Mesenteric fat pad (tissue), 1 donor: ENCODE measurements around the gene SDHAF4. TPM values are rescaled to one million over a fixed set of nuclear protein-coding genes. Genes with fewer than 3 reads are reported as not detected.
"Not testable (repeated sequence)": the region's sequence is repeated elsewhere in the genome, so short reads cannot be mapped to it uniquely, and the experiment has no call there.

ENCODE experiments used
- DNase-seq: peaks from one replicate; pipeline ENCODE4 v3.0.0-alpha.2; 2020; ENCODE audit warnings: low spot score
- total RNA-seq: library from RNA; stranded (reverse); fragmentation: NEBNext Ultra II Directional; extraction: Animal tissue kit (Norgen Biotek cat#: 25700); gene quantifications from one replicate; pipeline ENCODE4 v1.2.1, GENCODE V29; 2021
- donor health status: DM: yes; HTN: yes; CAD: no.

Gene SDHAF4
- total RNA-seq, 1 donor from 2014 or later, result 10.5 TPM

DNA sequence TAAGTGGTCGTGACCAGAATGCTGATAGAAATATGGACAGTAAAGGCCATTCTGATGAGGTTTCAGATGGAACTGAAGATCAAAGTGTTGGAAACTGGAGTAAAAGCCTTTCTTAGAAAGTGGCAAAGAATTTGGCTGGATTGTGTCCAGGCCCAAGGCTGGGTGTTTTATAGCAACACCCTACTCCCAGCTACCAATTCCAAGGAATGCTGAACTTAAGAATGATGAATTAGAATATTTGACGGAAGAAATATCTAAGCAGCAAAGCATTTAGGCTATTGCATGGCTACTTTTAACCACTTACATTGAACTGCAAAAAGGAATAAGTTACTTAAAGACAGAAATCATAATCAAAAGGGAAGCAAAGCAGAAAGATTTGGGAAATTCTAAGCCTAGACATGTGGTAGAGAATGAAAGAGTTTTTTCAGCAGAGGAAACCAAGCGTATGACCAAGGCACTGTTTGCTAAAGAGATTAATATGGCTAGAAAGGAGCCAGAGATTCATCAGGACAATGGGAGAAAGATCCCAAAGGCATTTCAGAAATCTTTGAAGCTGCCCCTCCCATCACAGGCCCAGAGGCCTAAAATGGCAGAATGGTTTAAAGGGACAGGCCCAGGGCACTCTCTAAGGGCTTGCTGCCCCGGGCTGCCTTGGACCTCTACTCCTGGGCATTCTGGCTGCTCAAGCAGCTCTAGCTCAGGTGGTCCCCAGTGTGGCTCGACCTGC is 25.8 kb downstream of the SDHAF4 start:
- DNase-seq, result no peak

DNA sequence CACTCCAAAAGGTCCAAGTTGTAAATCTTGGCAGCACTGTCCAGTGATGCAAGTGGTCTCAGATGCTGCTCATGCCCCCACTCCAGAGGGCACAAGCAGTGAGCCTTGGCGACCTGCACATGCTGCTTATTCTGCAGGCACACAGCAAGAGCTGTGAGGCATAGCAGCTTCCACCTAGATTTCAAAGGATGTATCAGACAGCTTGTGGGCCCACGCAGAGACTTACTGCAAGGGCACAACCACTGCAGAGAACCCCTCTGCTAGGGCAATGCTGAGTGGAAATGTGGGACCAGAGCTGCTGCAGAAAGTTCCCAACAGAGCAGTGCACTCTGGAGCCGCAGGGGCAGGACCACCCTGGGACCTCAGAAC is 26.4 kb downstream of the SDHAF4 start:
- no peak for DNase-seq

DNA sequence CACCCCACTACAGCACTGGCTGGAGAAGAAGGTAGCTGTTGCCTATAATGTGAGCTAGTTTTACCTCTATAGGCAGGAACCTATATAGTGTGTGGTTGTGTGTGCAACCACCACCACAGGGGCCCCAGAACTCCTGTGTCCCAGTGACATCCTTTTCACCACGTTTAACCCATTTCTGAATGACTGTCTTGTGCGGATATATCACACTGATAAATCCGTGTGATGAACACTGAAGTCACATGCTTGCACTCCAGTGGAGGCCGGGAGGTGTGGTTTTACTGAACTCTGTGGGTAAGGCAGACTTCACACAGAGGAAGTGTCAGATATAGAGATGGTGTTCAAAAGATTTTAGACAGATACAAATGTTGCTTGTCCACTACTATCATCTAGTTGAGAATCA is 32.5 kb downstream of the SDHAF4 start:
- DNase-seq, result no peak

DNA sequence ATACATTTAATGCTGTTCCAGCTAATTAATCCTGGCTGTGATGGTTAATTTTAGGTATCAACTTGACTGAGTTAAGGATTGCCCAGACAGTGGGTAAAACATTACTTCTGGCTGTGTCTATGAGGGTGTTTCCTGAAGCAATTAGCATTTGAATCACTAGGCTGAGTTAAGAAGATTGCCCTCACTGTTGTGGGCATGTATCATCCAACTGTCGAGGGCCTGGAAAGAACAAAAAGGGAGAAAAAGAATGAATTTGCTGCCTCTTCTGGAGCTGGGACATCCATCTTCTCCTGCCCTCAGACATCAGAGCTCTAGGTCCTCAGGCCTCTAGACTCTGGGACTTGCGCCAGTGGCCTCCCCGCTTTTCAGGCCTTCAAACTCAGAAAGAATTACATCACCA is 34.3 kb downstream of the SDHAF4 start:
- no peak for DNase-seq

DNA sequence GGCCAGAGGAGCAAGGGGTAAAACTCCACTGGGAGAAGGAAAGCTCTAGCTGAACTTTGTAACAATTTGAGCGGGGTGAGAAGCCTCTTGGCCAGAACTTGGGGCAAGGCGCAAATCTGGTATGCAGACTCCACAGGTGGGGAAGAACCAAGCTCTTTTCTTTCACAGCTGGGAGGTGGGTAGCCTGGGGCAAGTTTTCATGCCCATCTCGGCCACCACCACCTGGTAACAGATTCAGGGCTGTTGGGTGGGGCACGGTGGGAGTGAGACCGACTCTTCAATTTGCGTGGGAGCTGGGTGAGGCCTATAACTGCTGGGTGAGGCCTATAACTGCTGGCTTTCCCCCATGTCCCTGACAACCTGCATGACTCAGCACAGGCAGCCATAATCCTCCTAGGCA is 37.5 kb downstream of the SDHAF4 start:
- DNase-seq, result no peak

DNA sequence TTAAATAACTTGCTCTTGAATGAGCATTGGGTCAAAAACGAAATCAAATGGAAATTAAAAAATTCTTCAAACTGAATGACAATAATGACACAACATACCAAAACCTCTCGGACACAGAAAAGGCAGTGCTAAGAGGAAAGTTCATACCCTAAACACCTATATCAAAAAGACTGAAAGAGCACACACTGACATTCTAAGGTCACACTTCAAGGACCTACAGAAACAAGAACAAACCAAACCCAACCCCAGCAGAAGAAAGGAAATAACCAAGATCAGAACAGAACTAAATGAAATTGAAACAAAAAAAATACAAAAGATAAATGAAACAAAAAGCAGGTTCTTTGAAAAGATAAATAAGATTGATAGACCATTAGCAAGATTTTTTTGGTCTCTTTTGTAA is 40.6 kb downstream of the SDHAF4 start:
- not testable (repeated sequence) for DNase-seq

DNA sequence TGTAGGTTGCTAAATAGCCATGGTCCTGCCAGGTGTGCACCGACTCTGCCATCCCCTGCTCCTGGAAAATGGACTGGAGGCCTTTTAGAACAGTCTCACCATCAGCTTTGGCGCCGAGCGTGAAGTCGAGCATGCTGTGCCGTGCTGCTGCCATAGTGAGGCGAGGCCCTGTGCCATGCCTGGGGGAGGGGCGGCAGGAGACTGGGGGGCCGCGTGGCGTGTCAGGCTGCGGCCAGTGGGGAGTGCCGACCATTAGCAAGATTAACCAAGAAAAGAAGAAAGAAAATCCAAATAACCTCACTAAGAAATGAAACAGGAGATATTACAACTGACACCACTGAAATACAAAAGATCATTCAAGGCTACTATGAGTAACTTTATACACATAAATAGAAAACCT is 42.5 kb downstream of the SDHAF4 start:
- not testable (repeated sequence) for DNase-seq

DNA sequence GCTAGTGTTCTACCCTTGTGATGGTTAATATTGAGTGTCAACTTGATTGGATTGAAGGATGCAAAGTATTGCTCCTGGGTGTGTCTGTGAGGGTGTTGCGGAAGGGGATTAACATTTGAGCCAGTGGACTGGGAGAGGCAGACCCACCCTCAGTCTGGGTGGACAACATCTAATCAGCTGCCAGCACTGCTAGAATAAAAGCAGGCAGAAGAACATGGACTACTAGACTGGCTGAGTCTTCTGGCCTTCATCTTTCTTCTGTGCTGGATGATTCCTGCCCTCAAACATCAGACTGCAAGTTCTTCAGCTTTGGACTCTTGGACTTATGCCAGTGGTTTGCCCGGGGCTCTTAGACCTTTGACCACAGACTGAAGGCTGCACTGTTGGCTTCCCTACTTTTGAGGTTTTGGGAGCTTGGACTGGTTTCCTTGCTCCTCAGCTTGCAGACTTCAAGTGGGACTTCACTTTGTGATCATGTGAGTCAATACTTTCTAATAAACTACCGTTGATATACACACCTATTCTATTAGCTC is 50.1 kb downstream of the SDHAF4 start:
- DNase-seq, result no peak

DNA sequence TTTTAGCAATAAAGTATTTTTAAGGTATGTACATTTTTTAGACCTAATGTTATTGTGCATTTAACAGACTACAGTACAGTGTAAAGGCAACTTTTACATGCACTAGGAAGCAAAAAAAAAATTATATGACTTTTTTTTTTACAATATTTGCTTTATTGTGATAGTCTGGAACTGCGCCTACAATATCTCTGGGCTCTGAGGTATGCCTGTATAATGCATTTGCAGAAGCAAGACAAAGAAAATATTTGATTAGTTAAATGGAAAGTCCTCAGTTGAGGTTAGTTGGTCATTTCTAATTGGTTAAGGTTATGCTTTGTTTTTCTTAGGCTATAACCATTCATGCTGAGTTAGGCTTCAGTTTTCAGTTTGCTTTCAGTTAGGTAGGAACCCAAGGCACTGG is 54.0 kb downstream of the SDHAF4 start:
- no peak for DNase-seq

DNA sequence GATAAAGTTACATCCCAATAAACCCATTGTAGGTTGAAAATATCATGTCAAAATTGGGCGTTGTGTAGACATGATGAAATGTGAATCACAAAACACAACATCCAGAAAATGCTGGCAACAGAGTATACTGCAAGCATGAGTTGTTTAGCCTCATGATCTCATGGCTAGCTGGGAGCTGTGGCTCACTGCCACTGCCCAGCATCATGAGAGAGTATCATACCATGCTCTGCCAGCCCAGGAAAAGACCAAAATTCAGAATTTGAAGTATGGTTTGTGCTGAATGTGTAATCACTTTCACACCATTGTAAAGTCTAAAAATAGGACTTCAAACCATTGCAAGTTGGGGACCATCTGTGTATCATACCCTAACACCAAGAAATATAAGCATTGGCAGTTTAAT is 55.7 kb downstream of the SDHAF4 start:
- DNase-seq, result no peak

DNA sequence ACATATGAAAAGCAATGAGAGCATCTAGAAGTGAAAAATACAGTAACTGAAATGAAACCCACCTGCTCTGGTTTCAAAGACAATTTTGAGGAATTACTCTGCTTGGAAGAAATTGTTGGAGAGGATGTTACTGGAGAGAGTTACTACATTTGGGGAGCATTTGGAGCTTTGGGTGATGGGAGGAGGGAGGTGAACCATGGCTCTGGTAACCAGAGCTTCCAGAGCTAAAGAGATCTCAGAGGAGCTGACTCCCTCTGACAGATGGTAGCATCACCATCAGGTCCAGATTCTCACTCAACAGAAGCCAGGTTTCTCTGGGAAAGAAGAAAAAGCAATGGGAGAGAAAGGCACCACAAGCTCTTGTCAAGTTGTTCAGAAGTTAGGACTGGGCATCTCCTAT is 58.7 kb downstream of the SDHAF4 start:
- no peak for DNase-seq

DNA sequence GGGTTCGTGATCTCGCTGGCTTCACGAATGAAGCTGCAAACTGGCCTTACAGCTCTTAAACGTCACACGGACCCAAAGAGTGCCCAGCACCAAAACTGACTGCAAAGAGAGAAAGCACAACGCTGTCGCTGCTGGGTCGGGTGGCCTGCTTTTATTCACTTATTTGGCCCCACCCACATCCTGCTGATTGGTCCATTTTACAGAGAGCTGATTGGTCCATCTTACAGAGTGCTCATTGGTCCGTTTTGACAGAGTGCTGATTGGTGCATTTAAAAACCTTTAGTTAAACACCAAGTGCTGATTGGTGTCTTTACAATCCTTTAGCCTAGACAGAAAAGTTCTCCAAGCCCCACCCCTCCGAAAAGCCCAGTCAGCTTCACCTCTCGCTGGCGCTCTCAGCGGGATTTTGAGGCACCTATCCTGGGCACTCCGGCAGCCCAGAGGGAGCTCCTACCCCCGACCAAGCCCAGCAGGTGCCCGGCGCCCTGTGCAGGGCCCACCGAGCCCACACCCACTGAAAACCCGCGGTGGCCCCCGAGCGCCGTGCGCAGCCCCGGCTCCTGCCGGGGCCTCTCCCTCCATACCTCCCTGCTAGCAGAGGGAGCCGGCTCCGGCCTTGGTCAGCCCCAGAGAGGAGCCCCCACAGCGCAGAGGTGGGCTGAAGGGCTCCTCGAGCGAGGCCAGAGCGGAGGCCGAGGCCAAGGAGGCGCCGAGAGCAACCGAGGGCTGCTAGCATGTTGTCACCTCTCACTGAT is 60.9 kb downstream of the SDHAF4 start:
- no peak for DNase-seq

DNA sequence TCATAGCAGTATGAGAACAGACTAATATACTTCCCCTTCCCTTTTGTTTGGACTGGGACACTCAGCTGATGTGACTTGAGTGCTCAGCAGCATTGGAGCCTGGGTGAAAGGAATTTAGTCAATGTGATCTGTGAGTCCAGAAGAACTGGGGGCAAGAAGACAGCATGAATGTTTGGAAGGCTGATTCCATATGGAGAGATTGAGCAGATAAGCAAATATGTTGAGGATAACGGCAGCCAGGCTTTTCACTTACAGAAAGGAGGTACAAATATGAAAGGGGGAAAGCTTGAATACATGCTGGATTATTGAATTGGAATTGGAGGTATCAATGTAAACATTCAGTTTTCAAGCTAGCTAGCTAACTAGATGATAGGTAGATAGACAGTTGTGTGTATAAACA is 63.2 kb downstream of the SDHAF4 start:
- DNase-seq, result no peak

DNA sequence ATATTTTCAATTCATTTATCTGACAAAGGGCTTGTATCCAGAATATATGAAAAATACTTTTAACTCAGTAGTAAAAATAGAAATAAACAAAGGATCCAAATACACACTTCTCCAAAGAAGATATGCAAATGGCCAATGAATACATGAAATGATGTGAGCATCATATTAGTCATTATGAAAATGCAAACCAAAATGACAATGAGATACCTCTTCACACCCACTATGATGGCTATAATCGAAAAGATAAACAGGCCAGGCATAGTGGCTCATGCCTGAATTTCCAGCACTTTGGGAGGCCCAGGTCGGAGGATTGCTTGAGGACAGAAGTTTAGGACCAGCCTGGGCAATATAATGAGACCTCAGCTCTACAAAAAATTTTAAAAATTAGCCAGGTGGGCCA is 67.1 kb downstream of the SDHAF4 start:
- no peak for DNase-seq

DNA sequence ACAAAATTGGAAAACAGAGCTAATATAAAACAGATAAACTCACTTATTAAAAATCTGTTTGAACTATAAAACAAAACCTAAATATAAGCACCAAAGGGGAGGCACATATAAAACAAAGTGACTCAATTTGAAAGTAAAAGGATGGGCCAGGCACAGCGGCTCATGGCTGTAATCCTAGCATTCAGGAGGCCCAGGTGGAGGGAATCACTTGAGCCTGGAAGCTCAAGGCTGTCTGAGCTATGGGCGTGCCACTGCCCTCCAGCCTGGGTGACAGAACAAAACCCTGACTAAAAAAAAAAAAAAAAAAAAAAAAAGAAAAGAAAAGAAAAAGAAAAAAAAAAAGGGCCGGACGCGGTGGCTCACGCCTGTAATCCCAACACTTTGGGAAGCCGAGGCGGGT is 69.9 kb downstream of the SDHAF4 start:
- no peak for DNase-seq

DNA sequence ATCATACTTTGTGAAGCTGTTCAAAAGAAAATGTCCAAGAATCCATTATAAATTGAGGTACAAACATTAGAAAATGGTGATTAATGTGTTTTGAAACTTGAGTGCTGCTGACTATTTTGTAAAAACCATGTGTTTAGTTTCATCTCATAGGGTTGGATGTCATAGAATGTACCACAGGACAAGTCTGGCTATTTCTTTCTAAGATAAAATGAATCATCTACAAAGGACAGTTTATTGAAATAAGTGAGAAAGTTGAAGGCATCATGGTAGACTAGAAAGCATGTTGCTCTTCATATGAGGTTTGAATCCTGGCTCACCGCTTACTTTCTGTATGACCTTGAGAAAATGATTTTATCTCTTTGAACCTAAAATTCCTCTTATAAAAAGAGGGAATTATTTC is 71.7 kb downstream of the SDHAF4 start:
- DNase-seq, result no peak

Other genes starting within 250 kb of the SDHAF4 start
- 11.6 TPM for gene FAM135A, start 153.4 kb upstream of the SDHAF4 start, total RNA-seq
- 27.6 TPM for gene SMAP1, start 101.0 kb downstream of the SDHAF4 start, total RNA-seq